Measurements from ENCODE around the gene TDRD12.
"Not testable (repeated sequence)": the region's sequence is repeated elsewhere in the genome, so short reads cannot be mapped to it uniquely, and the experiment has no call there.

The TDRD12 gene

GRCh38 chr19:32719611-32720059 lies at the start of gene TDRD12:
TSS of gene TDRD12 (plus strand) at chr19:32719767. CDS start at chr19:32720073, 306 bp downstream.
- no peak for DNase-seq

GRCh38 chr19:32671883-32672593 lies 47.5 kb upstream of the TDRD12 start:
- DNase-seq = no peak

- no peak for DNase-seq
Measured at GRCh38 chr19:32672841-32673240, 46.7 kb upstream of the TDRD12 start.

DNA sequence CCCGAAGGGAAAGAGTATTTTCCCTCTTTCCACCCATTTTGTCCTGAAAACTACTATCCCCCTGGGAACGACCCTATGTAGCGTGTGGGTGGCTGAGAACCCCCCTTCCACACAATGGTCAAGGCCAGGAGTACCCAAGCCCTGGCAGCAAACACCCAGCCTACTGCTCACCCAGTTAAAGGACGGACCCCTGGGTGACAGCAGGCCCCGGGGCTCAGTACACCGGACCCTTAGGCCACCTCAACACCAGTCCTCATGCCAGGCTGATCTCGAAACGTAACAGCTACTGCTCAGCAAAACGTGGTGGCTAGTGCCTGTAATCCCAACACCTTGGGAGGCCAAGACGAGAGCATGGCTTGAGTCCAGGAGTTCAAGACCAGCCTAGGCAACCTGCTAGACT lies 46.0 kb upstream of the TDRD12 start:
- DNase-seq = no peak

GRCh38 chr19:32674153-32674930 lies 45.2 kb upstream of the TDRD12 start:
- DNase-seq = no peak

DNA sequence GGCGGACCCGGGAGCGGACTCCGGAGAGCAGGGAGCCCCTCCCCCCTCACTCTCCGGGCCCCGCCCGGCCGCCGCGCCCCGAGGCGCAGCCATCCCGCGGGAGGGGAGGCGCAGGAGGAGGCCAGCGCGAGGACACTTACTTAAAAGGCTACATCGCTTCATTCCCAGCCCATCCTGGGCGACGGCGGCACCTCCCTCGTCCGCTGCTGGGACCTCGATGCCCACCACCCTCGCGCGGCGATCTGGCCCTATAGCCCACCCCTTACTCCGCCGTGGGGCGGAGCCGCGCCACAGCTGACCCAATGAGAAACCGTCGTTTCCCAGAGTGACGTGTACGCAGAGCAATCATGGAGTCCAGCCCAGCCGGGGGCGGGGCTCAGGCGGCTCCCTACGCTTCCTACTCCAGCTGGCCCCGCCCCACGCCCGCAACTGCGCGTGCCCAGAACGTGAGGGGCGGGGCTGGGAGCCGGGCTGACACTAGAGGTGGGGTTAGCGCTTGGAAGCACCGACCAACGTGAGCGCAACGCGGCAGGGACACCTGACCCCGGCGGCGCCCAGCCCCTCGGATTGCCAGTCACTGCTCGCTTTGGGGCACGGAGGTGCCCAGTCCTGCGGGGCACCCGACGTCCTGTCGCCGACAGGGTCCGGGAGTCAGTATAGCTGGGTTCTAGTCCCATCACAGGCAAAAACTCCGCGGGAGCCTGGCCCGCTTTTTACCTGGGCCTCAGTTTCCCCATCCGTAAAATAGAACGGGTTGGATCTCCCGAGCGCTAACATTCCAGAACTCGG lies 44.4 kb upstream of the TDRD12 start, which contains the start of gene ANKRD27:
ANKRD27 (minus strand) TSS at position 250 of the 789 bp plus-strand sequence. CDS start 16,165 bp downstream, outside the sequence.
- peak; percentile 97 for DNase-seq

DNA sequence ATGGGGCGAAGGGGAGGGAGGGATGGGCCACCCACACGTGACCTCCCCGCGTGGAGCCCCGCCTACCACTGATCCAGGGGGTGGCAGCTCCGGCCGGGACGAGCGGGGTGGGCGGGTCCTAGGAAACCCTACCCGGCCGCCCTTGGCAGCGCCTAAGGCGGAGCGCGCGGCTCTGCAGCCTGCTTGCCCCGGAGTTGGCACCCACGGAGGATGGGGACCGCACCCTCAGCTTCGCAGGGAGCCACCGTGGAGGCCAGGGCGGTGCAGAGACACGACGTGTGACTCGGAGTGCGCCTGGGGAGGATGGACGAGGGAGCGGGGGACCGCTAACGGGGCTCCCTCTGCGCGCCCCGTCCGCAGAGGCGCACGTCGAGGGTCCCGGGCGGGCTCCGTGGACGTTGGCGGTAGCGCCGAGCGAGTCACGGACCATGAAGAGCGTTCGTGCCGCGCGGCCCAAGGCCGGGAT lies 43.8 kb upstream of the TDRD12 start, which contains the start of gene RGS9BP:
RGS9BP (plus strand) TSS at position 129 of the 466 bp plus-strand sequence. CDS start 416 bp downstream, outside the sequence.
- peak; percentile 56 for DNase-seq

DNA sequence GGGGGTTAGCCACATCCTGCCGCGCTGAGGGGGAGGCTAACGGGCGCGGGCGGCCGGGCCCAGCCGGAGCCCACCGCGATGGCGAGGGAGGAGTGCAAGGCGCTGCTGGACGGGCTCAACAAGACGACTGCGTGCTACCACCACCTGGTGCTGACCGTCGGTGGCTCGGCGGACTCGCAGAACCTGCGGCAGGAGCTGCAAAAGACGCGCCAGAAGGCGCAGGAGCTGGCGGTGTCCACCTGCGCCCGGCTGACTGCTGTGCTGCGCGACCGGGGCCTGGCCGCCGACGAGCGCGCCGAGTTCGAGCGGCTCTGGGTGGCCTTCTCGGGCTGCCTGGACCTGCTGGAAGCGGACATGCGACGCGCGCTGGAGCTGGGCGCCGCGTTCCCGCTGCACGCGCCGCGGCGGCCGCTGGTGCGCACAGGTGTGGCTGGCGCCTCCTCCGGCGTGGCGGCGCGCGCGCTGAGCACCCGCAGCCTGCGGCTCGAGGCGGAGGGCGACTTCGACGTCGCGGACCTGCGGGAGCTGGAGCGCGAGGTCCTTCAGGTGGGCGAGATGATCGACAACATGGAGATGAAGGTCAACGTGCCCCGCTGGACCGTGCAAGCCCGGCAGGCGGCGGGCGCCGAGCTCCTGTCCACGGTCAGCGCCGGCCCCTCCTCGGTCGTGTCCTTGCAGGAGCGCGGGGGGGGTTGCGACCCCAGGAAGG lies 43.2 kb upstream of the TDRD12 start:
- no peak for DNase-seq

DNA sequence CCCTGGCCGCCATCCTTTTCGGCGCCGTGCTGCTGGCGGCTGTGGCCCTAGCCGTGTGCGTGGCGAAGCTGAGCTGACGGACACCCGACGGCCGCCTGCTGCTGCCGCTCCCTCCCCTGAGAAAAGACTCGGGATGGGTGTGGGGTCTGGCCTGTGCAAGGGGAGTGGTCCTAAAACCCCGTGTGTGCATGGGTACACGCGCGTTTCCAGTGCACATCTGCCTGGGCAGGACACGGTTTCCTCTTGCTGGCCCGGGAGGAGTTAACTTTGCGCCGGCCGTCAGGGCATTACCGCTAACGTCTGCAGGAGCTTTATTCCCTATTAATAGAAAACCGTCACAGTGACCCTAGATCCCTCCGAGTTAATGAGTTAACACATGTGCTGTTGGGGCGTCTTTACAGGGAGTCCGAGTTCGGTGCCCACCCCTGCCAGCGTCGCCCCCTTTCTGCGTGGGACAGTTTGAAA lies 42.6 kb upstream of the TDRD12 start:
- no peak for DNase-seq

DNA sequence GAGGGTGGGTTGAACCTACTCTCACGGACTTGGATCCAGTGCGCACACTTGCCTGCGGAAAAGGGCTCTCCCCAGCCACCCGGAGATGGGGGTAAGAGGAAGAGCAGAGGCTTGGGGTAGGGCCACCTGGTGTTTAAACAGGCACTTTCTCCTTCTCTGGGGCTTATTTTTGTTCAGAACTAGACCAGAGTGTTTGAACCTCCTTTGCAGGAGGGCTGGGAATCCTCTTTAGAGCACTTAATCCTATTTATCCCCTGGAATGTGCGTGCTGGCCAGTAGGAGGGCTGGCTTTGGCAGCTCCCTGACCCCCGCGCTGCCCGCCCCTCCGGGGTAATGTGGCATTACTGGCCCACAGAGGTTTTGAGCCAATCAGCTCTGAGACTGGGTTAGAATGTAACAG lies 41.9 kb upstream of the TDRD12 start:
- DNase-seq = no peak

DNA sequence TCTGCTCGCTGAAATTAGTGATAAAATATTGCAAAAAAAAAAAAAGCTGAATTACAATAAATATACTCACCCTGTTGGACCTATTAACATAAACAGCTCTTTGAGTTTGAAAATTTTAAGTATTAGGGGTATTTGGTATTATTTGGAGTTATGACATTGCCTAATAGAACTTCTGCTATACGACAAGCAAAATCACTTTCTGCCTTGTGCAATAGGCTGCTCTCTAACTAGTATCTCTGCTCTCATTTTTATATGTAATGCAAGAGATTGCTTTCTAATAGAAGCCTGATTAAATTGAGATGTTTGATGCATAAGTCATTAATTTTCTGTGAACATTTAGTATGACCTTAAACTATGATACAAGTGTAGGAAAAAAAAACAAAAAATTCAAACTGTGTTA lies 38.6 kb upstream of the TDRD12 start:
- DNase-seq = no peak

DNA sequence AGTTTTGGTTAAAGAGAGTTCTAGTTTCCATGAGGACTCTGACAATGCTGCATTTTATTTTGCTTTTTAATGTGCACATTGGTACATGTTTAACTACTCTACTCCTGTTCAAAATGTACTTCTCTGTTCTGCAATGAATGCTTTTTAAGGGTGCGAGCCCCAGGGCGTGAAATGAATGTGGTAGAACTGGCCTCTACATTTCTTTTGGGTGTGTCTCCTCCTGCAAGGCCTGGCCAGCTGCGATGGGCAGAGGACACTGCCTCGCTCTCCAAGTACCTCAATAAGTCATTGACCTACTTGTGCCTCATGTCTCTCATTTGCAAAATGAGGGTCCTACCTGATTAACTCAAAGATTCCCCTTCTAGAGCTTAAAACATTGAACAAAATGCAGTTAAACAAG lies 37.2 kb upstream of the TDRD12 start:
- DNase-seq = no peak

DNA sequence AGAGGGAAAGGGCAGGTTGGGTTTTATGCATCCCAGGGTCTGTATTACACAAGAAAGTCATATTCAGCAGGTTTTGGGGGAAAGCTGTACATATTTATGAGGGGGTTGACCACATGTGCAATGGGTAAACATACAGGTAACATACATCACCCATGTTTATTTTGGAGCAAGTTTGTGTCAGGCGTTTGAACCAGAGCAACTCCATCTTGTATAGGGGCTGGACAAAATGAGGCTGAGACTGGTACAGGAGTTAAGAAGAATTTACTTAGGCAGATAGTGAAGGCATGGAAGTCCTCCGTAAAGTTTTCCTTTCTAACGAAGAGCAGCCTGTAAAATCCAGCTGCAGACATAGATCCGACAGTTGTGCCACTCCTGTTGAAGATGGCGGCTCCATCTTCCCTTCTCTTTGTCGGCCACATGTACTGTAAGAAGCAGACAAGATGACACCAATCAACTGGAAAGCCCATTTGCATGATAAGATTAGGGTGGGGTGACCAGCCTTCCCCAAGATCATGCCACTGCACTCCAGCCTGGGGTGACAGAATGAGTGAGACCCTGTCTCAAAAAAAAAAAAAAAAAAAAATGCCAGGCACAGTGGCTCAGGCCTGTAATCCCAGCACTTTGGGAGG lies 32.6 kb upstream of the TDRD12 start:
- no peak for DNase-seq

DNA sequence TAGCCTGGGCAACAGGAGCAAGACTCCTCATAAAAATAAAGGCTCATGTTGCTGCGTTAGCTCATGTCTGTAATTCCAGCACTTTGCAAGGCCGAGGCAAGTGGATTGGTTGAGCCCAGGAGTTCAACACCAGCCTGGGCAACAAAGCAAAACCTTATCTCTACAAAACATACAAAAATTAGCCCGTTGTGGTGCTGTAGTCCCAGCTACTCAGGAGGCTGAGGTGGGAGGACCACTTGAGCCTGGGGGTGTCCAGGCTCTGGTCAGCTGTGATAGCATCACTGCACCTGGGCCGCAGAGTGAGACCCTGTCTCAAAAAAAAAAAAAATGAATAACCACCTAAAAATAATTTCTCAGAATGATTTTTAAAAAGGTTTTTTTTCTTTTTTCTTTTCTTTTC lies 31.9 kb upstream of the TDRD12 start:
- DNase-seq = no peak

DNA sequence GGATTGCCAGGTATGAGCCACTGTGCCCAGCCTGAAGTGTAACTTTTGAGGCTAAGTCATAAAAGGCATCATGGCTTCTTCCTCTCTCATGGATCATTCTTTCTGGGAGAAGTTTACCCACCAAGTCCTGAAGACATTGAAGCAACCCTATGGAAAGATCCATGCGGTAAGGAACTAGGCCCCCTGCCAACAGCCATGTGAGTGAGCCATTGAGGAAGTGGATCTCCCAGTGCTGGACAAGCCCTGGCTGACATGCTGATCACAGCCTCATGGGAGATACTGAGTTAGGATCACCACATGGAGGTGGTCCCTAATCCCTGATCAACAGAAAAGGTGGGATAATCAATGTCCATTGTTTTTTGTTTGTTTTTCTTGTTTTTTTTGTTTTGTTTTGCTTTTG lies 31.3 kb upstream of the TDRD12 start:
- DNase-seq = no peak

GRCh38 chr19:32691291-32691951 lies 28.1 kb upstream of the TDRD12 start, which contains the start of gene NUDT19:
TSS of gene NUDT19 (plus strand) at chr19:32691821. CDS start at chr19:32691961, 140 bp downstream.
- DNase-seq = peak; percentile 87

DNA sequence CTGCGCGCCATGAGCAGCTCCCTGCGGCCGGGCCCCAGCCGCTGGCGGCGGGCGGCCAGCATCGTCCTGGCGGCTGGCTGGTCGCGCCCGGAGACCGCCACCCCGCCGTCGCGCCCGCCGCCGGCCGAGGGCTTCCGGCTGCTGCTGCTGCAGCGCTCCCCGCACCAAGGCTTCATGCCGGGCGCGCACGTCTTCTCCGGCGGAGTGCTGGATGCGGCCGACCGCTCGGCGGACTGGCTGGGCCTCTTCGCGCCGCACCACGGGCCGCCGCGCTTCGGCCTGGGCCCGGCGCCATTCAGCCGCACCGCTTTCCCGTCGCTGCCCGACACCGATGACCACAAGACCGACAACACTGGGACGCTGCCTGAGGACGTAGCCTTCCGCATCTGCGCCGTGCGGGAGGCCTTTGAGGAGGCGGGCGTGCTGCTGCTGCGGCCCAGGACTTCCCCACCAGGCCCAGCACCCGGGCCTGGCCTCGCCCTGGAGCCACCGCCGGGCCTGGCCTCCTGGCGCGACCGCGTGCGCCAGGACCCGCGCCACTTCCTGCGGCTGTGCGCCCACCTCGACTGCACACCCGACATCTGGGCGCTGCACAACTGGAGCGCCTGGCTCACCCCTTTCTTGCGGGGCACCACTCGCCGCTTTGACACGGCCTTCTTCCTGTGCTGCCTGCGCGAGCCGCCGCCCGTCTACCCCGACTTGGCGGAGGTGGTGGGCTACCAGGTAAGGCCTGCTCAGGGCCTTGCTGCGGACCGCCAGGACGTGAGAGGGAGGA lies 27.4 kb upstream of the TDRD12 start:
- no peak for DNase-seq

- no peak for DNase-seq
Measured at GRCh38 chr19:32692727-32693061, 26.9 kb upstream of the TDRD12 start.

DNA sequence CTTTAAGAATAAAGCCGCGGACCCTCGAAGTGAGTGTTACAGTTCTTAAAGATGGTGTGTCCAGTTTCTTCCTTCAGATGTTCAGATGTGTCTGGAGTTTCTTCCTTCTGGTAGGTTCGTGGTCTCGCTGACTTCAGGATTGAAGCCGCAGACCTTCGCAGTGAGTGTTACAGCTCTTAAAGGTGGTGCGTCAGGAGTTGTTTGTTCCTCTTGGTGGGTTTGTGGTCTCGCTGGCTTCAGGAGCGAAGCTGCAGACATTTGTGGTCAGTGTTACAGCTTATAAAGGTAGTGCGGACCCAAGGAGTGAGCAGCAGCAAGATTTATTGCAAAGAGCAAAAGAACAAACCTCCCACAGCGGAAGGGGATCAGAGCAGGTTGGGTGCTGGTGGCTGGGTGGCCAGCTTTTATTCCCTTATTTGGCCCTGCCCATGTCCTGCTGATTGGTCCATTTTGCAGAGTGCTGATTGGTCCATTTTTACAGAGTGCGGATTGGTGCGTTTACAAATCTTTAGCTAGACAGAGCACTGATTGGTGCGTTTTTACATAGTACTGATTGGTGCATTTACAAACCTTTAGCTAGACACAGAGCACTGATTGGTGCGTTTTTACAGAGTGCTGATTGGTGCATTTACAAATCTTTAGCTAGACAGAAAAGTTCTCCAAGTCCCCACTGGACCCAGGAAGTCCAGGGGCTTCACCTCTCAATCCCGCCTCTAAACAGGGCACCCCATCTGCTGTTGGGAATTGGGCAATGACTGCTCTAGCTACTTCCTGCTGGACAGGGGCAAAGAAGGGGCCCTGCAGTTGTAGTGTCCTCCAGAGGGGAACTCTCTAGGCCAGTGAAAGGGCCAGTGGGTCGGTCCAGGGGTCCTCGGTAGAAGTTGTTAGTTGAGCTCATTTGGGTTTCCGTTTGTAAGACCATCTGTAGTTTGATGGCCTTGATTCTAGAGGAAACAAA lies 26.1 kb upstream of the TDRD12 start:
- DNase-seq = not testable (repeated sequence)
